ENCODE results near the gene ST3GAL2. TPM values are rescaled to one million over a fixed set of nuclear protein-coding genes. Genes with fewer than 3 reads are reported as not detected.
"Not testable (repeated sequence)": the region's sequence is repeated elsewhere in the genome, so short reads cannot be mapped to it uniquely, and the experiment has no call there.

The ST3GAL2 gene
- total RNA-seq, 2 donors from 2014 or later: 13.9 to 18.2 TPM

GRCh38 chr16:70410734-70411133 is 28.2 kb downstream of the ST3GAL2 start:
- H3K36me3 Mint-ChIP-seq: peaks cover 0 to 9% of the 10 kb centered on the region in 2 donors
- DNase-seq (ENCODE audit: low spot score in 2 of 2) (no peak), ATAC-seq (no peak)
- H3K9me3 Mint-ChIP-seq: no peaks in the 10 kb centered on the region
- H3K27ac Mint-ChIP-seq: no peak overlapping the region

DNA sequence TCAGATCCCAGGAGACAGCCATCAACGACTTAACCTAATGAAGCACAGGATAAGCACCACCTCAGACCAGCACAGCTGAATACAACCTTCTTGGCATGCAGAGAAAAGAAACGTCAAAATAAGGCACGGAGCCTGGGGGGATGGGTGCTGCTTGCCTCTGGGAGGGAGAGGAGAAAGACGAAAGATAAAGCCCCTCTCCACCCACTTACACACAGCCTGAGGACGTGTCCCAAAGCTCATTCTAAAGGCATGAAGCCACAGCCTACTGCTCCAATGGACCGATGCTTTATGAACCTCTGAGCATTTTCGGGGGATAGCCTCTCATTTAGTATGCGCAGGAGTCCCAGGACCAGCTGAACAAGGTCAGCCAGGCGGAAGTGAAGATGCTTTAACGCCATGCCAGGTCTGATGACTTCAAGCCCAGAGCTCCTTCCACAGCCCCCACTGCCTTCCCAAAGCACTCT is 31.1 kb downstream of the ST3GAL2 start:
- Mint-ChIP-seq H3K9me3 (no peaks in the 10 kb centered on the region), H3K27ac (no peak overlapping the region), H3K36me3 (peaks cover 0 to 25% of the 10 kb centered on the region in 2 donors)
- no peak for ATAC-seq
- DNase-seq (ENCODE audit: low spot score in 2 of 2): no peak

DNA sequence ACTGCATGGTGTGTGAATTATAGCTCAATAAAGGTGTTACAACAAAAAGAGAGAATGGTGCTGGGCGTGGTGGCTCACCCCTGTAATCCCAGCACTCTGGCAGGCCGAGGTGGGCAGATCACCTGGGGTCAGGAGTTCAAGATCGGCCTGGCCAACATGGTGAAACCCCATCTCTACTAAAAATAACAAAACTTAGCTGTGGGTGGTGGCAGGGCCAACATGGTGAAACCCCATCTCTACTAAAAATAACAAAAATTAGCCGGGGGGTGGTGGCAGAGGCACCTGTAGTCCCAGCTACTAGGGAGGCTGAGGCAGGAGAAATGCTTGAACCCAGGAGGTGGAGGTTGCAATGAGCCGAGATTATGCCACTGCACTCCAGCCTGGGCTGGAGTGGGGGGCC is 32.8 kb downstream of the ST3GAL2 start:
- DNase-seq (ENCODE audit: low spot score in 2 of 2); H3K9me3 Mint-ChIP-seq; ATAC-seq: not testable (repeated sequence)
- Mint-ChIP-seq H3K27ac (peak overlapping the region; percentile 11 to 32), H3K36me3 (peaks cover 0 to 20% of the 10 kb centered on the region in 2 donors)

DNA sequence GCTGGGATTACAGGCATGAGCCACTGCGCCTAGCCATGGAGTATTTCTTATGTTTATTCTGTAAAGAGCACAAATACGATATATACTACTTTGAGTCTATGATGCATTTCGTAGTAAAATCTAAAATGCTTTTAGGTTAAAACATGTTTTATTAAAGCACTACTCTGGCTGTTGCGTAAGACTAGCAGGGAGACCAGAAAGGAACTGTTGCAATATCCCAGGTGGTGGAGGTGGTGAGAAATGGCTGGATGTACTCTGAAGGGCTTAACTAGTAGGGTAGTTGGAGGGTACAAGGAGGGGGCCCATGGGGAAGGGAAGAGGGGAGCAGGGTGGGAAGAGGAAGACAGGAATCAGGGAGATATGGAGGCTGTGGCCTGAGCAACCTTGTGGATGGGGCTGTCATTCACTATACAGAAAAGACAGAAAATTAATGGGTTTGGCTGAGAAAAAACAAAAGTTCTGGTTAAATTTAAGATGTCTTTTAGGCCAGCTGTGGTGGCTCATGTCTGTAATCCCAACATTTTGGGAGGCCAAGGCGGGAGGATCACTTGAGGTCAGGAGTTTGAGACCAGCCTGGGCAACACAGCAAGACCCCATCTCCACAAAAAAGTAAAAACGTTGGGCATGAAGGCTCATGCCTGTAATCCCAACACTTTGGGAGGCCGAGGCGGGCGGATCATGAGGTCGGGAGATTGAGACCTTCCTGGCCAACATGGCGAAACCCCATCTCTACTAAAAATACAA is 35.8 kb downstream of the ST3GAL2 start:
- DNase-seq (ENCODE audit: low spot score in 2 of 2) (no peak), ATAC-seq (no peak)
- Mint-ChIP-seq H3K9me3 (no peaks in the 10 kb centered on the region), H3K36me3 (peaks cover 0 to 16% of the 10 kb centered on the region in 2 donors), H3K27ac (no peak overlapping the region)

GRCh38 chr16:70399951-70400350 is 38.9 kb downstream of the ST3GAL2 start:
- Mint-ChIP-seq H3K36me3 (peaks cover 0 to 12% of the 10 kb centered on the region in 2 donors), H3K27ac (no peak overlapping the region), H3K9me3 (no peaks in the 10 kb centered on the region)
- ATAC-seq (no peak), DNase-seq (ENCODE audit: low spot score in 2 of 2) (no peak)

DNA sequence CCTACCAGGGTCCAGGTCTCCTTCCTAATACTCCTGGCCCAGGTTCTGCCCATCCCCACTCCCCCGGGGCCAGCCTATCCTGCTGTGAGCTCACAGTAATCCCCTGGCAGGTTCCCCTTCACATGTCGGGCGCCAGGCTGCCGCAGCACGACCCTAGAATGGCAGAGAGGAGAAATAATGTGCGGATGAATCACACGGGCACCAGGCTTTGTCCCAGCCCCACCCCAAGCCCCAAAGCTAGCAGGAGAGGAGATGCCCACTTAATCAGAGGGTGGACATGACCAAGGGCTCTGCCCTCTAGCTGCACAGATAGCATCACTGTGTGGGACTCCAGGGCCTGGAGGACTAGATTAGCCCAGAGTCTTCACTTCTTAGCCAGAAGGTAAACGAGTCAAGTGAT is 39.5 kb downstream of the ST3GAL2 start:
- Mint-ChIP-seq H3K9me3 (no peaks in the 10 kb centered on the region), H3K36me3 (peaks cover 0 to 6% of the 10 kb centered on the region in 2 donors), H3K27ac (peak overlapping the region in 1 of 2 donors; percentile 22)
- ATAC-seq (no peak), DNase-seq (ENCODE audit: low spot score in 2 of 2) (no peak)

DNA sequence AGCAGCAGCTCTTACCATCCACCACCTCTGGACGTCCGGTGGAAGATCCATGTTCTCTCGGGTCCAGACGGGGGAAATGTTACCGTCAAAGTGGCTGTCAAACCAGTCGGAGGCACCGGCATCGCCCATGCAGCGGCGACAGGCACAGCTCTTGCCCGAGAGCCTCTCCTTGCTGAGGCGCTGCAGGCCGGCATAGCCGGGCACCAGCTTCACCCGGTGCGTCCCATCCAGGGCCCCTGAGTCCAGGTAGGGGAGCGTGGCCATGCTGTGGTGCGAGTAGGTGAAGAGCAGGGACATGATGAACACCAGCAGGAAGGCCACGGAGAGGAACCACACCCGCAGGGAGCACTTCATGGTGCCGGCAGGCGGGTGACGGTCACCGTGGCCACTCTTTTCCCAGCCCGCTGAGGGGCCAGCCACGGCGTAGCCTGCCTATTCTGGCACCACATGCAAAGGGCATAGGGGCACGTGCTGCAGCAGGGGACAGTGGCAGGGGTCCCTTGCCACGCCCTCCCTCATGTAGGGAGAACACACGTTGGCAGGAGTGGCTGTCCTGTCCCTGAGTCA is 40.6 kb downstream of the ST3GAL2 start:
- Mint-ChIP-seq H3K36me3 (no peaks in the 10 kb centered on the region), H3K27ac (no peak overlapping the region), H3K9me3 (no peaks in the 10 kb centered on the region)
- ATAC-seq: no peak
- DNase-seq (ENCODE audit: low spot score in 2 of 2): no peak

GRCh38 chr16:70396246-70396904 is 42.5 kb downstream of the ST3GAL2 start:
- DNase-seq (ENCODE audit: low spot score in 2 of 2) (no peak), ATAC-seq (no peak)
- Mint-ChIP-seq H3K27ac (no peak overlapping the region), H3K9me3 (no peaks in the 10 kb centered on the region), H3K36me3 (no peaks in the 10 kb centered on the region)

DNA sequence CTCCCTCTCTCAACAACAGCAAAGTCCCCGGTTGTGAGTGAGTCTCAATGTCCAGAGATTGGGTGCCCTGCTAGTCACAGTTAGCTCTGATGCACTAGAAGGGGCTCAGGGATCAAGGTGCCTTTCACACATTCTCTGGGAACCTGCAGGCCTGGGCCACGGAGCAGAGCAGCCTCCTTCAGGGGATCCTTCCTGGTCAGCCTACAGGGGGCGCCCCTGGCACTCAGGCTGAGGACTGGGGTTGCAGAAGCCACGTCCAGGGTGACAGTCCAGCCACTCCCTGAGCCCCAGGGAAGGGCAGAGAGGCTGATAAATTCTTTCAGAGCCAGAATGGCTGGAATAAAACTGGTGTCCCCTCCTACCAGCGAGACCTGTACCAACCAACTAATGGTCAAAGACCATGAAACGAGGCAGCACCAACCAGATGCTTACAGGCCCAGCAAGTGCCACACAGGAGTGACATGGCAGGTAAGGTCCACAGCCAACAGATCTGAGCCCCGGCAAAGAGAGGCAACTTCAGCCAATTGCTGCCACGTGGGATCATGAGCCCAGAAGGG is 43.5 kb downstream of the ST3GAL2 start:
- peak; percentile 83 to 90 for ATAC-seq
- H3K9me3 Mint-ChIP-seq: no peaks in the 10 kb centered on the region
- no peak overlapping the region for H3K27ac Mint-ChIP-seq
- DNase-seq (ENCODE audit: low spot score in 2 of 2): peak; percentile 72 to 82
- no peaks in the 10 kb centered on the region for H3K36me3 Mint-ChIP-seq

DNA sequence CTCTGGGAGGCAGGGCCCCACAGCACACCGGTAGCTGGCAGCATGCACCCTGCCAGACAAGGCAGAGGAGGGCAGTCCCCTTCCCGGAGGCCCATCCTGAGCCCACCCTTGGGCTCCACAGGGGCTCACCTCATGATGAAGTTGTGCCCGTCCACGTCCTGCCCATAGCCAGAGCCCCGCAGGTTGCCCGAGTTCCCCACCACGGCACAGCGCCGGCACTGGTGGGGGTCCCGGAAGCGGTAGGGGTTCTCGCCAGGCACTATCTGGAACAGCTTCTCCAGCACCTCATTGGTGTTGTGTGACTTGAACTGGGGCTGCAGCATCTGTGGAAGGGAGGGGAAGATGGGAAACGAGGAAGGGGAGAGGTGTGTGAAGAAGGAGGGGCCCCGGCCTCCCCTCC is 44.0 kb downstream of the ST3GAL2 start:
- Mint-ChIP-seq H3K9me3 (no peaks in the 10 kb centered on the region), H3K27ac (no peak overlapping the region), H3K36me3 (no peaks in the 10 kb centered on the region)
- ATAC-seq: no peak
- no peak for DNase-seq (ENCODE audit: low spot score in 2 of 2)

GRCh38 chr16:70393662-70394061 is 45.2 kb downstream of the ST3GAL2 start:
- DNase-seq (ENCODE audit: low spot score in 2 of 2) (no peak), ATAC-seq (no peak)
- Mint-ChIP-seq H3K27ac (no peak overlapping the region), H3K9me3 (no peaks in the 10 kb centered on the region), H3K36me3 (no peaks in the 10 kb centered on the region)

DNA sequence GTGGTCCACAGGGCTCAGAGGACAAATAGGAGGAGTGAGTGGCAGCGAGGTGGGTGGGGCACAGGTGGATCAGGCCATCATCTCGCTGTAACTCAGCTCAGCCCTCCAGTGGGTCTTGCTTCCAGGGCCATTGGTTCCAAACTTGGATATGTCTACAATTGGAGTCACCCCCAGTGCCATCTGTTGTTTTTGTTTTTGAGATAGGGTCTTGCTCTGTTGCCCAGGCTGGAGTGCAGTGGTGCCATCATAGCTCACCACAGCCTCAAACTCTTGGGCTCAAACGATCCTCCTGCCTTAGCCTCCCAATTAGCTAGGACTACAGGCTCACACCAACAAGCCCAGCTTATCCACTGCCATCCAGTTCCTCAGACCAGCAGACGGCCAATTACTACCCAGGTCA is 46.3 kb downstream of the ST3GAL2 start:
- H3K36me3 Mint-ChIP-seq: peaks cover 0 to 7% of the 10 kb centered on the region in 2 donors
- no peak for DNase-seq (ENCODE audit: low spot score in 2 of 2)
- no peaks in the 10 kb centered on the region for H3K9me3 Mint-ChIP-seq
- no peak for ATAC-seq
- H3K27ac Mint-ChIP-seq: peak overlapping the region in 1 of 2 donors; percentile 72

GRCh38 chr16:70391881-70392481 is 46.9 kb downstream of the ST3GAL2 start:
- peak overlapping the region in 1 of 2 donors; percentile 72 for H3K27ac Mint-ChIP-seq
- no peaks in the 10 kb centered on the region for H3K9me3 Mint-ChIP-seq
- ATAC-seq (no peak), DNase-seq (ENCODE audit: low spot score in 2 of 2) (no peak)
- peaks cover 0 to 7% of the 10 kb centered on the region in 2 donors for H3K36me3 Mint-ChIP-seq

GRCh38 chr16:70391446-70391845 is 47.5 kb downstream of the ST3GAL2 start:
- Mint-ChIP-seq H3K27ac (peak overlapping the region in 1 of 2 donors; percentile 32), H3K36me3 (peaks cover 0 to 7% of the 10 kb centered on the region in 2 donors), H3K9me3 (no peaks in the 10 kb centered on the region)
- ATAC-seq: no peak
- no peak for DNase-seq (ENCODE audit: low spot score in 2 of 2)

GRCh38 chr16:70390774-70391173 is 48.1 kb downstream of the ST3GAL2 start:
- Mint-ChIP-seq H3K27ac (peak overlapping the region in 1 of 2 donors; percentile 70), H3K9me3 (no peaks in the 10 kb centered on the region)

GRCh38 chr16:70388006-70388680 is 50.8 kb downstream of the ST3GAL2 start:
- DNase-seq (ENCODE audit: low spot score in 2 of 2): no peak
- Mint-ChIP-seq H3K9me3 (no peaks in the 10 kb centered on the region), H3K36me3 (peaks cover 0 to 7% of the 10 kb centered on the region in 2 donors), H3K27ac (peak overlapping the region; percentile 1 to 74)
- ATAC-seq: no peak

More at GRCh38 chr16:70390774-70391173, 48.1 kb downstream of the ST3GAL2 start:
- H3K36me3 Mint-ChIP-seq: peaks cover 0 to 7% of the 10 kb centered on the region in 2 donors
- no peak for ATAC-seq
- no peak for DNase-seq (ENCODE audit: low spot score in 2 of 2)
